Peyer's patch (tissue), 4 donors: Measurements from ENCODE around the gene TRPM6. TPM values are rescaled to one million over a fixed set of nuclear protein-coding genes. Genes with fewer than 3 reads are reported as not detected.

Experiments
- DNase-seq, 3 donors: peaks; one replicate each; pipeline ENCODE4 v3.0.0-alpha.2; 2017 to 2019
- H3K27ac ChIP-seq, 4 donors: fragments of 200-600 bp; sonication (generic); one replicate each; pipeline ENCODE4 v1.5.1; 2016 to 2019
- H3K27me3 ChIP-seq, 2 donors: fragments of 200-600 bp; sonication (generic); one replicate each; pipeline ENCODE4 v1.5.1; 2019
- H3K36me3 ChIP-seq, 3 donors: fragments of 200-600 bp; sonication (generic); one replicate each; pipeline ENCODE4 v1.5.1; 2016 to 2019
- H3K4me1 ChIP-seq, 4 donors: fragments of 200-600 bp; sonication (generic); one replicate each; pipeline ENCODE4 v1.5.1; 2016 to 2019
- H3K4me3 ChIP-seq, 4 donors: fragments of 200-600 bp; sonication (generic); 1 replicate in 3 of 4; 2 replicates in 1 of 4; pipeline ENCODE4 v1.5.1; 2016 to 2019; ENCODE audit warnings: mild to moderate bottlenecking in 1 of 4
- H3K9me3 ChIP-seq, 4 donors: fragments of 200-600 bp; sonication (generic); one replicate each; pipeline ENCODE4 v1.5.1; 2016 to 2019; ENCODE audit warnings: mild to moderate bottlenecking in 1 of 4
- CTCF ChIP-seq, 6 experiments: fragments of 450-650 bp in 4 of 6; fragments of 200-600 bp in 2 of 6; sonication (generic) in 1 of 6; IDR thresholded peaks; one replicate each; pipeline ENCODE4 v1.5.1; 2017 to 2019; ENCODE audit warnings: antibody characterized with exemption in 6 of 6, mild to moderate bottlenecking in 3 of 6, moderate library complexity in 1 of 6
- POLR2A ChIP-seq, 2 donors: fragments of 450-650 bp; IDR thresholded peaks; one replicate each; pipeline ENCODE4 v1.5.1; 2017; ENCODE audit warnings: antibody characterized with exemption in 2 of 2, mild to moderate bottlenecking in 2 of 2, moderate library complexity in 2 of 2
- total RNA-seq, 4 donors: library from RNA; depleted of rRNA; stranded (reverse); fragments of >200 nt; gene quantifications; one replicate each; pipeline ENCODE4 v1.1.0, GENCODE V29; 2016

TRPM6 gene
- total RNA-seq, 4 donors from 2014 or later, result 3.3 to 25.1 (median 16.2) TPM

GRCh38 chr9:74748966-74749365 lies 138.8 kb downstream of the TRPM6 start:
- no peak overlapping the region for H3K4me3 ChIP-seq
- TF ChIP-seq POLR2A (IDR thresholded peaks at IDR 0.05) (no peak), CTCF (IDR thresholded peaks at IDR 0.05) (no peak)
- no peaks in the 10 kb centered on the region for H3K27me3 ChIP-seq
- no peak for DNase-seq
- H3K36me3 ChIP-seq, result peaks cover 0 to 1% (median 0%) of the 10 kb centered on the region in 3 donors
- H3K27ac ChIP-seq, result no peak overlapping the region
- no peaks in the 10 kb centered on the region for H3K4me1 ChIP-seq
- no peaks in the 10 kb centered on the region for H3K9me3 ChIP-seq

GRCh38 chr9:74742792-74743730 lies 144.7 kb downstream of the TRPM6 start:
- Histone ChIP-seq H3K27ac (no peak overlapping the region), H3K9me3 (no peaks in the 10 kb centered on the region), H3K4me1 (no peaks in the 10 kb centered on the region), H3K36me3 (peaks cover 0 to 7% (median 0%) of the 10 kb centered on the region in 3 donors), H3K4me3 (no peak overlapping the region), H3K27me3 (no peaks in the 10 kb centered on the region)
- TF ChIP-seq POLR2A (IDR thresholded peaks at IDR 0.05), result no peak
- peak in 5 of 6 experiments; percentile 34 to 56 (median 48) for TF ChIP-seq CTCF (IDR thresholded peaks at IDR 0.05)
- DNase-seq, result no peak

GRCh38 chr9:74742191-74742790 lies 145.4 kb downstream of the TRPM6 start:
- TF ChIP-seq POLR2A (IDR thresholded peaks at IDR 0.05) (no peak), CTCF (IDR thresholded peaks at IDR 0.05) (no peak)
- Histone ChIP-seq H3K9me3 (no peaks in the 10 kb centered on the region), H3K4me3 (no peak overlapping the region), H3K36me3 (peaks cover 0 to 7% (median 0%) of the 10 kb centered on the region in 3 donors), H3K27ac (no peak overlapping the region), H3K27me3 (no peaks in the 10 kb centered on the region), H3K4me1 (no peaks in the 10 kb centered on the region)
- no peak for DNase-seq

GRCh38 chr9:74736646-74737045 lies 151.1 kb downstream of the TRPM6 start:
- Histone ChIP-seq H3K27me3 (no peaks in the 10 kb centered on the region), H3K36me3 (peaks cover 0 to 4% (median 0%) of the 10 kb centered on the region in 3 donors), H3K4me3 (no peak overlapping the region), H3K9me3 (no peaks in the 10 kb centered on the region), H3K27ac (no peak overlapping the region), H3K4me1 (no peaks in the 10 kb centered on the region)
- no peak for DNase-seq
- no peak for TF ChIP-seq CTCF (IDR thresholded peaks at IDR 0.05)
- TF ChIP-seq POLR2A (IDR thresholded peaks at IDR 0.05), result no peak

GRCh38 chr9:74735761-74736160 lies 152.0 kb downstream of the TRPM6 start:
- no peaks in the 10 kb centered on the region for H3K27me3 ChIP-seq
- H3K36me3 ChIP-seq, result peaks cover 0 to 4% (median 0%) of the 10 kb centered on the region in 3 donors
- TF ChIP-seq CTCF (IDR thresholded peaks at IDR 0.05) (no peak), POLR2A (IDR thresholded peaks at IDR 0.05) (no peak)
- H3K9me3 ChIP-seq, result no peaks in the 10 kb centered on the region
- H3K4me3 ChIP-seq, result no peak overlapping the region
- no peak overlapping the region for H3K27ac ChIP-seq
- DNase-seq, result no peak
- no peaks in the 10 kb centered on the region for H3K4me1 ChIP-seq
